Psoas muscle (tissue), 8 donors: ENCODE measurements around the gene TJP1. TPM values are rescaled to one million over a fixed set of nuclear protein-coding genes. Genes with fewer than 3 reads are reported as not detected.

ENCODE experiments used
- ATAC-seq, 4 donors: fragments of 200-7000 bp; cut with Tn5 transposase; one replicate each; pipeline ENCODE4 v1.9.1; 2020; ENCODE audit warnings: moderate library complexity in 3 of 4, mild to moderate bottlenecking in 2 of 4
- DNase-seq, 2 donors: peaks; one replicate each; pipeline ENCODE4 v3.0.0-alpha.2; 2020
- H3K27ac ChIP-seq: fragments of 200-600 bp; one replicate; pipeline ENCODE4 v1.8.0; 2022
- H3K27me3 ChIP-seq, 3 donors: fragments of 200-600 bp in 1 of 3; one replicate each; pipeline versions ENCODE4 v1.6.1 to v1.8.0; 2013 to 2022; ENCODE audit warnings: low read length in 2 of 3, mild to moderate bottlenecking in 2 of 3, moderate library complexity in 1 of 3; ENCODE audit not compliant: insufficient read depth in 3 of 3
- H3K36me3 ChIP-seq, 2 donors: fragments of 200-600 bp in 1 of 2; one replicate each; pipeline versions ENCODE4 v1.6.1 to v1.8.0; 2013 to 2022; ENCODE audit warnings: low read depth in 1 of 2, mild to moderate bottlenecking in 1 of 2, moderate library complexity in 1 of 2; ENCODE audit not compliant: insufficient read depth in 1 of 2
- H3K4me1 ChIP-seq: fragments of 200-600 bp; one replicate; pipeline ENCODE4 v1.8.0; 2022
- H3K4me3 ChIP-seq: fragments of 200-600 bp; one replicate; pipeline ENCODE4 v1.8.0; 2022; ENCODE audit warnings: mild to moderate bottlenecking
- H3K9me3 ChIP-seq: fragments of 200-600 bp; one replicate; pipeline ENCODE4 v1.8.0; 2022
- CTCF ChIP-seq: fragments of 200-600 bp; IDR thresholded peaks from one replicate; pipeline ENCODE4 v1.8.0; 2022; ENCODE audit warnings: antibody characterized with exemption
- WGBS, 3 donors: extraction: QIAGEN DNeasy Blood & Tissue Kit; methylation state at CpG; one replicate each; pipeline versions ENCODE4 v1.1.6 to v1.1.7; 2013; 5-methylcytosine and 5-hydroxymethylcytosine counted together
- intact Hi-C, 2 donors: fragments of 100-400 bp; cut with DNase I; formaldehyde crosslinking; loops; one replicate each; pipeline versions ENCODE4 v1.11.0 to v1.14.2; 2022
- polyA plus RNA-seq, 3 donors: library from polyadenylated mRNA; stranded (reverse); fragments of 200-250 nt; gene quantifications; one replicate each; pipeline ENCODE4 v1.2.3, GENCODE V29; 2013
- total RNA-seq, 4 donors: library from RNA; stranded (reverse); fragmentation: NEBNext Ultra II Directional in 2 of 4; extraction: Animal tissue kit (Norgen Biotek cat#: 25700) in 2 of 4; gene quantifications; one replicate each; pipeline versions ENCODE4 v1.2.1 to v1.2.4, GENCODE V29; 2021 to 2023
- donor health status: healthy with polysubstance abuse.
- donor health status: DM: no; HTN: no; CAD: no; lungs with moderate emphysema.
- donor health status: Bipolar disorder and iron deficiency.
- donor health status: healthy.
- donor health status: DM: yes; HTN: yes; CAD: no.
- donor health status: DM: no; HTN: no; CAD: no.
- donor health status: DM: no; HTN: no; CAD: no.
- donor health status: DM: yes; HTN: yes; CAD: no.

The TJP1 gene
- total and polyA plus RNA-seq, 7 donors, result 8.6 to 49.9 (median 32.6) TPM

GRCh38 chr15:29853211-29853987 lies 31.1 kb upstream of the TJP1 start:
- H3K36me3 ChIP-seq, result no peaks in the 10 kb centered on the region
- intact Hi-C loops, result no loop called here
- 88 to 91% (median 90%) methylated on average over 8 of the region's 8 CpGs for WGBS, 3 donors
- no peaks in the 10 kb centered on the region for H3K9me3 ChIP-seq
- TF ChIP-seq CTCF, result no peak
- H3K4me1 ChIP-seq, result no peaks in the 10 kb centered on the region
- no peak overlapping the region for H3K27ac ChIP-seq
- ATAC-seq (no peak), DNase-seq (no peak)
- H3K4me3 ChIP-seq, result no peak overlapping the region
- H3K27me3 ChIP-seq, result no peaks in the 10 kb centered on the region

GRCh38 chr15:29852201-29852600 lies 29.9 kb upstream of the TJP1 start:
- no peaks in the 10 kb centered on the region for H3K27me3 ChIP-seq
- DNase-seq (no peak), ATAC-seq (no peak)
- H3K4me1 ChIP-seq, result no peaks in the 10 kb centered on the region
- intact Hi-C loops, result no loop called here
- 92 to 94% (median 93%) methylated on average over 3 of the region's 3 CpGs for WGBS, 3 donors
- no peaks in the 10 kb centered on the region for H3K9me3 ChIP-seq
- H3K4me3 ChIP-seq, result no peak overlapping the region
- H3K36me3 ChIP-seq, result no peaks in the 10 kb centered on the region
- no peak for TF ChIP-seq CTCF
- H3K27ac ChIP-seq, result no peak overlapping the region

DNA sequence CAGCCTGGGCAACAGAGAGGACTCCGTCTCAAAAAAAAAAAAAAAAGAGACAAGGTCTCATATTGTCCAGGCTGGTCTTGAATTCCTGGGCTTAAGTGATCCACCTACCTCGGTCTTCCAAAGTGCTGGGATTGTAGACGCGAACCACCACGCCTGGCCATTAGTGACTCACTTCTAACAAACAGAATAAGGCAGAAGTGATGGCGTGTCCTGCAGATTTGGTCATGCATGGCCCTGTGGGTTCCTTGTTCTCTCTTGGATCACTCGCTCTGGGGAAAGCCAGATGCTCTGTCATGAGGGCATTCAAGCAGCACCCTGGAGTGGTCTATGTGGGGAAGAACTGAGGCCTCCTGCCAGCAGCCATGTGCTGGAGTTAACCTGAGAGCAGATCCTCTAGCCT lies 27.4 kb upstream of the TJP1 start:
- 94 to 98% (median 95%) methylated on average over 7 of the region's 7 CpGs for WGBS, 3 donors
- H3K36me3 ChIP-seq, result no peaks in the 10 kb centered on the region
- no peaks in the 10 kb centered on the region for H3K9me3 ChIP-seq
- ATAC-seq, result no peak
- no peak overlapping the region for H3K27ac ChIP-seq
- intact Hi-C loops, result no loop called here
- DNase-seq, result no peak
- TF ChIP-seq CTCF, result no peak
- H3K27me3 ChIP-seq, result no peaks in the 10 kb centered on the region
- H3K4me3 ChIP-seq, result no peak overlapping the region
- H3K4me1 ChIP-seq, result no peaks in the 10 kb centered on the region

DNA sequence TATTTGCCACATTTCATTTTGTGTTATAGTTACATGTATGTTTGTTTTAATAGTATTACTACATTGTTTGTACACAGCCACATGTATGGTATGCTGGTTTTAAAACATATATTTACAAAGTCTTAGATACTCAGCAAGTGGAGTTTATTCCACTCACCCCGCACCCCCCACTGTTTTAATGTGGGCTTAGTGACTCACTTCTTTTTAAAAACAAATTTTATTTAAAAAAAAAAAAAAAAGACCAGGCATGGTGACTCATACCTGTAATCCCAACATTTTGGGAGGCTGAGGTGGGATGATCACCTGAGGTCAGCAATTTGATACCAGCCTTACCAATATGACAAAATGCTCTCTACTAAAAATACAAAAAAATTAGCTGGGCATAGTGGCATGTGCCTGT lies 26.9 kb upstream of the TJP1 start:
- Histone ChIP-seq H3K27me3 (no peaks in the 10 kb centered on the region), H3K9me3 (no peaks in the 10 kb centered on the region), H3K4me3 (no peak overlapping the region), H3K36me3 (no peaks in the 10 kb centered on the region), H3K27ac (no peak overlapping the region), H3K4me1 (no peaks in the 10 kb centered on the region)
- DNase-seq, result no peak
- WGBS, 3 donors, result 83 to 90% (median 88%) methylated on average over 1 of the region's 1 CpG
- intact Hi-C loops, result no loop called here
- no peak for ATAC-seq
- no peak for TF ChIP-seq CTCF
